Adrenal gland (tissue), 12 donors: ENCODE data around the gene SSTR3. TPM values are rescaled to one million over a fixed set of nuclear protein-coding genes. Genes with fewer than 3 reads are reported as not detected.
A peak's percentile ranks its signal among the peaks of the same experiment; 100 is the strongest.
"Not testable (repeated sequence)": the region's sequence is repeated elsewhere in the genome, so short reads cannot be mapped to it uniquely, and the experiment has no call there.

Experiments
- DNase-seq, 7 donors: peaks; one replicate each; pipeline ENCODE4 v3.0.0-alpha.2; 2019 to 2020
- H3K27ac ChIP-seq, 5 donors: fragments of 200-600 bp; sonication (generic) in 4 of 5; 1 replicate in 3 of 5; 2 replicates in 2 of 5; pipeline versions ENCODE4 v1.5.1 to v1.8.0; 2016 to 2020; ENCODE audit warnings: mild to moderate bottlenecking in 1 of 5
- H3K27me3 ChIP-seq: fragments of 200-600 bp; 2 replicates; pipeline ENCODE4 v1.8.0; 2021
- H3K36me3 ChIP-seq, 2 donors: fragments of 200-600 bp; replicated peaks in 1 of 2; 1 replicate in 1 of 2; 2 replicates in 1 of 2; pipeline versions ENCODE4 v1.5.1 to v1.8.0; 2018 to 2022
- H3K4me1 ChIP-seq, 2 donors: fragments of 200-600 bp; replicated peaks in 1 of 2; 1 replicate in 1 of 2; 2 replicates in 1 of 2; pipeline versions ENCODE4 v1.5.1 to v1.8.0; 2018 to 2021
- H3K4me3 ChIP-seq, 4 donors: fragments of 200-600 bp; sonication (generic) in 3 of 4; one replicate each; pipeline ENCODE4 v1.5.1; 2016 to 2018
- H3K9me3 ChIP-seq, 3 donors: fragments of 200-600 bp; sonication (generic) in 1 of 3; replicated peaks in 1 of 3; 1 replicate in 2 of 3; 2 replicates in 1 of 3; pipeline versions ENCODE4 v1.5.1 to v1.8.0; 2016 to 2021
- CTCF ChIP-seq, 6 experiments: fragments of 450-650 bp in 4 of 6; fragments of 200-600 bp in 2 of 6; sonication (generic) in 1 of 6; IDR thresholded peaks; 1 replicate in 5 of 6; 2 replicates in 1 of 6; pipeline versions ENCODE4 v1.5.1 to v1.8.0; 2016 to 2021; ENCODE audit warnings: antibody characterized with exemption in 6 of 6, mild to moderate bottlenecking in 2 of 6, moderate library complexity in 1 of 6
- POLR2A ChIP-seq, 2 donors: fragments of 450-650 bp; IDR thresholded peaks; one replicate each; pipeline ENCODE4 v1.6.1; 2017; ENCODE audit warnings: antibody characterized with exemption in 2 of 2, mild to moderate bottlenecking in 2 of 2, moderate library complexity in 1 of 2
- WGBS, 4 donors: extraction: QIAGEN DNeasy Blood & Tissue Kit in 2 of 4; methylation state at CpG; one replicate each; pipeline versions ENCODE4 v1.1.5 to v1.1.7; 2013 to 2017; 5-methylcytosine and 5-hydroxymethylcytosine counted together
- intact Hi-C, 2 donors: fragments of 100-400 bp; cut with DNase I; formaldehyde crosslinking; loops; one replicate each; pipeline versions ENCODE4 v1.14.1 to v1.15.0; 2022 to 2023
- polyA plus RNA-seq, 3 donors: library from polyadenylated mRNA; stranded (reverse); fragments of 200-250 nt in 2 of 3; fragments of 350-450 nt in 1 of 3; fragmentation: Illumina TruSeq in 1 of 3; extraction: RNeasy Lipid Tissue Mini Kit (QIAGEN cat#74804) in 1 of 3; gene quantifications; one replicate each; pipeline ENCODE4 v1.2.3, GENCODE V29; 2013 to 2014
- total RNA-seq, 9 donors: library from RNA; depleted of rRNA in 4 of 9; stranded (reverse); fragments of >200 nt in 4 of 9; fragments of 120-200 nt in 1 of 9; fragmentation: NEBNext Ultra II Directional in 1 of 9; extraction: Animal tissue kit (Norgen Biotek cat#: 25700) in 1 of 9; gene quantifications; one replicate each; pipeline versions ENCODE4 v1.1.0 to v1.2.4, GENCODE V29; 2013 to 2023
- donor health status: healthy with polysubstance abuse.
- donor health status: Bipolar disorder and iron deficiency.
- donor health status: DM: yes; HTN: yes; CAD: no.
- donor health status: DM: no; HTN: no; CAD: no.
- donor health status: DM: no; HTN: no; CAD: no.
- donor health status: DM: yes; HTN: yes; CAD: no.

Gene SSTR3
- total and polyA plus RNA-seq, 12 donors, result 0.28 to 2.0 (median 0.50) TPM; not detected in 1

GRCh38 chr22:37174964-37175363, 37.3 kb downstream of the SSTR3 start:
- Histone ChIP-seq H3K27ac (no peak overlapping the region), H3K36me3 (no peaks in the 10 kb centered on the region), H3K4me3 (no peak overlapping the region), H3K27me3 (no peaks in the 10 kb centered on the region), H3K4me1 (peaks cover 41 to 63% of the 10 kb centered on the region in 2 donors), H3K9me3 (no peaks in the 10 kb centered on the region)
- WGBS, 4 donors, result 92 to 95% (median 93%) methylated on average over 9 of the region's 9 CpGs
- no peak for TF ChIP-seq CTCF (IDR thresholded peaks at IDR 0.05)
- no peak for TF ChIP-seq POLR2A (IDR thresholded peaks at IDR 0.05)
- DNase-seq, result peak in 3 of 7 donors; percentile 11 to 40 (median 17)
- intact Hi-C loops, result no loop called here

GRCh38 chr22:37173709-37174108, 38.6 kb downstream of the SSTR3 start:
- H3K36me3 ChIP-seq, result no peaks in the 10 kb centered on the region
- H3K9me3 ChIP-seq, result no peaks in the 10 kb centered on the region
- peak in 5 of 7 donors; percentile 49 to 63 (median 56) for DNase-seq
- intact Hi-C loops, result no loop called here
- 50 to 68% (median 60%) methylated on average over 3 to 6 of the region's 6 CpGs for WGBS, 4 donors
- H3K27me3 ChIP-seq, result no peaks in the 10 kb centered on the region
- TF ChIP-seq POLR2A (IDR thresholded peaks at IDR 0.05), result no peak
- TF ChIP-seq CTCF (IDR thresholded peaks at IDR 0.05), result no peak
- peak overlapping the region in 3 of 5 donors; percentile 0 to 57 (median 49) for H3K27ac ChIP-seq
- H3K4me3 ChIP-seq, result no peak overlapping the region
- H3K4me1 ChIP-seq, result peaks cover 35 to 51% of the 10 kb centered on the region in 2 donors

- no peaks in the 10 kb centered on the region for H3K27me3 ChIP-seq
- WGBS, 4 donors, result 84 to 92% (median 89%) methylated on average over 14 of the region's 14 CpGs
- DNase-seq, result peak in 4 of 7 donors; percentile 12 to 18 (median 13)
- TF ChIP-seq CTCF (IDR thresholded peaks at IDR 0.05) (no peak), POLR2A (IDR thresholded peaks at IDR 0.05) (no peak)
- H3K9me3 ChIP-seq, result no peaks in the 10 kb centered on the region
- no peaks in the 10 kb centered on the region for H3K36me3 ChIP-seq
- H3K4me1 ChIP-seq, result peaks cover 26 to 45% of the 10 kb centered on the region in 2 donors
- intact Hi-C loops, result no loop called here
- no peak overlapping the region for H3K4me3 ChIP-seq
- no peak overlapping the region for H3K27ac ChIP-seq
Measured at GRCh38 chr22:37172266-37173245, 39.7 kb downstream of the SSTR3 start.

- WGBS, 4 donors, result 88 to 93% (median 89%) methylated on average over 5 of the region's 5 CpGs
- H3K27me3 ChIP-seq, result no peaks in the 10 kb centered on the region
- no peaks in the 10 kb centered on the region for H3K36me3 ChIP-seq
- no peak overlapping the region for H3K4me3 ChIP-seq
- TF ChIP-seq CTCF (IDR thresholded peaks at IDR 0.05), result no peak
- TF ChIP-seq POLR2A (IDR thresholded peaks at IDR 0.05), result no peak
- no peak overlapping the region for H3K27ac ChIP-seq
- no peak for DNase-seq
- no peaks in the 10 kb centered on the region for H3K9me3 ChIP-seq
- intact Hi-C loops, result no loop called here
- H3K4me1 ChIP-seq, result peaks cover 26 to 42% of the 10 kb centered on the region in 2 donors
Measured at GRCh38 chr22:37171662-37172061, 40.6 kb downstream of the SSTR3 start.

- intact Hi-C loops, H3K4me3 ChIP-seq, H3K36me3 ChIP-seq, H3K9me3 ChIP-seq, H3K27me3 ChIP-seq: not testable (repeated sequence)
- Histone ChIP-seq H3K27ac (peak overlapping the region in 1 of 5 donors; percentile 38), H3K4me1 (peaks cover 20 to 41% of the 10 kb centered on the region in 2 donors)
- WGBS, 4 donors, result 89 to 92% (median 90%) methylated on average over 16 of the region's 16 CpGs
- peak in 2 of 7 donors; percentile 1 to 8 for DNase-seq
Measured at GRCh38 chr22:37170689-37171405, 41.4 kb downstream of the SSTR3 start.
